HG02678 (cell line): ENCODE data around the gene SCN3B.

Source experiments
- ATAC-seq: cut with Tn5 transposase; IDR thresholded peaks from one replicate; pipeline ENCODE4 v1.9.1; 2021; ENCODE audit warnings: mild to moderate bottlenecking, moderate library complexity; ENCODE audit not compliant: unreplicated experiment

SCN3B gene, protein sequence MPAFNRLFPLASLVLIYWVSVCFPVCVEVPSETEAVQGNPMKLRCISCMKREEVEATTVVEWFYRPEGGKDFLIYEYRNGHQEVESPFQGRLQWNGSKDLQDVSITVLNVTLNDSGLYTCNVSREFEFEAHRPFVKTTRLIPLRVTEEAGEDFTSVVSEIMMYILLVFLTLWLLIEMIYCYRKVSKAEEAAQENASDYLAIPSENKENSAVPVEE

DNA sequence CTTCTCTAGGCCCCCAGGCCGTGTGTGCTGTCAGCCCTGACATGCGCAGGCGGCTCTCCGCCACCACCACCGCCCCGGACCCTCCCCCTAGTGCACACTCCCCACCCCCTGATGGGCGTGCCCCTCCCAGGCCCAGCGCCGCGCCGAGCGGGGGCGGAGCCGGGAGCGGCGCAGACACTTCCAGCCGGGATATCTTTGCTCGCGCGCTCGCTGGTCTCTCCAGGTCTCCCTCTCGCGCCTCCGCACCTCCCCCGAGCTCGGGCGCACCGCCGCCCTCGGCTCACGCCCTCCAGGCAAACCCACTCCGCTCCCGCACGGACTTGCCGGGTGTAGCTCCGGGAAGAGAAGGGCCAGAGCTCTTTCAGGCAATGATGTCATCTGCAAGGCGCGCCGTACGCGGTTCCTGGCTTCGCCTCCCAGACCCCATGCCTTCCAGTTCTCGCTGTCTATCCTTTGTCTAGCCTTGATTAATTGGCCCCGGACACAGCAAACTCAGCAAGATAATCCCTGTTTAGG is at the start of gene SCN3B:
SCN3B (minus strand) TSS at position 59 of the 516 bp plus-strand sequence. CDS start 823 bp downstream, outside the sequence.
- ATAC-seq = peak; percentile 41

DNA sequence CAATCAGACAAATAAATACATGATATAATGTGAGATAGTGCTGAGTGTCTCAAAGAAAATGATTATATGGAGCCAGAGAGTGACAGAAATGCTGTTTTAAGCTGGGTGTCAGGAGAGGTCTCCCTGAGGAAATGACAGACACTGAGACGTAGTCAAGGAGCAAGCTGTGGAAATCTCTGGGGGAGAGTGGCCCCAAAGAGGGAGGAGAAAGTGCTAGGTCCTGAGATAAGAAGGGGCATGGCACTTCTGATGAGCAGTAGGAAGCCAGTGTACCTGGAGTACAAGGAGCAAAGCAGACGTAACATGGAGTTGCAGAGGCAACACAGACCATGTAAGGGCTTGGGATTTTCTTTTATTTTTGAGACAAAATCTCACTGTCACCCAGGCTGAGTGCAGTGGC is 48.3 kb upstream of the SCN3B start:
- ATAC-seq = no peak

DNA sequence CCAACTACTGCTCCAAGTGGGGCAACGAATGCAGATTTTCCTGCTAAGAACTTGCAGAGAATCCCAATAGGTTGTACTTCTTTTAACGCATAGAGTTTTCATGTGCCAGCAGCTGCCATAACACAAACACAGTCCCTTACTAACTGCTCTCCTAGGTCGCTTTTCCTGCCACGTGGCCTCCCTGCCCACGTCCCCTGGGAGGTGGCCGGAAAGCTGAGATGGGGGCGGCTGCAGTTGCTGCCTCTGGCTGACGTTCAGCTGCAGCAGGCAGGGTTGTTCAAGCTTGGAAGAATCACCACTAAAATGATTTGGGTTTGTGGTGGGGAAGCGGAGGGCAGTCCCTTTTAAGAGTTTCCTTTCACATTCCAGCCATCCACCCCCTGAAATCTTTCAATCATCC is 47.7 kb upstream of the SCN3B start:
- ATAC-seq = no peak

DNA sequence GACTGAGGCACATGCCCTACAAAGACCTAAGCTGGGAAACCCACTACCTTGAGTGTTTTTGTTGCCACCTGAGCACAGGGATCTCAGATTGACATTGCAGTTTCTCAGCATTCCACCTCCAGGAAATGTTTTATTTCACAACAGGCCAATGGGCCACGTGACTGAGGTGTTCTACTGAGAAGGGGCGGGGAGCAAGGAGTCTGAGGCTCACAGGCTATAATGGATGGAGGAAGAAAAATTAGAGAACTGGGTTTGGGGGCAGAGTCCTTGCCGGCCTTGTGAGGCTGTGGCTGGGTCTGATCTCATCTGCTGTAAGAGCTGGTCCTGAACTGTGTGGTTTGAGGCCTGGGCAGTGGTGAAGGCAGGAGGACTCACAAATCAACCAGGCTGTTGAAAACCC is 46.3 kb upstream of the SCN3B start:
- no peak for ATAC-seq

DNA sequence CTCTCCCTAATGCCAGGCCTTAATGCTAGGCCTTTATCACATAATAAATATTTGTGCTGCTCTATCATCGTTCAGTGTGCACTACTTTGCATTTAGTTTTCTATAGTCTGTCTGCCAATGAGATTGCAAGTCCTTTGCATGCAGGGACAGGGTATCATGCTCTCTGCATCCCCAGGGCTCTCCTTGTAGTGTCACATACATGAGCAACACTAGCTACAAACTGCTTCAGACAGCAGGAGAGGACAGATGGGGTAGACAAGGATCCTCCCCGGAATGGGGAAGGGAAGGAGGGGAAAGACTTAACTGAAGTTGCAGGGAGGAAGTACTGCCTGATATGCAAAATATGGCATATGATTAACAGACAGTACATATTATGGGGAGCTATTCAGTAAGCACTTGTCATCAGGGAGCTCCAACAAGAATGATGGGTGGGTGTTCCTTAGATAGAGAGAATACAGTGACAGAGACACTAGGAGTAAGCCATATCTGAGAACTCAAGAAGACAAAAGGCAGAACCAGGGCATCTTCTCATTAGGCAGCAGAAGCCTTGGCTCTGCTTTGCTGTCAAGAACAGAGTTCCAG is 44.2 kb upstream of the SCN3B start:
- no peak for ATAC-seq

DNA sequence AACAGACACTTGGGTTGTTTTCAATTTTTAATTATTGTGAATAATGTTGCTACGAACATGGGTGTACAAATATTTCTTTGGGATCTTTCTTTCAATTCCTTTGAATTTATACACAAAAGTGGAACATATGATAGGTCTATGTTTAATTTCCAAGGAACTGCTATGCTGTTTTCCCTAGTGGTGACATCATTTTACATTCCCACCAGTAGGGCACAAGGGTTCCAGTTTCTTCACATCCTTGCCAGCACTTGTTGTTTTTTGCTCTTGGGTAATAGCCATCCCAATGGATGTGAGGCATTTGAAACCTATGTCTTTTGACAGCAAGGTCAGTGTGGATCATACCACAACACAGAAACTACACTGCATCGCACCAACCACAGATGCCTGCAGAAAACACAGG is 41.8 kb upstream of the SCN3B start:
- no peak for ATAC-seq

DNA sequence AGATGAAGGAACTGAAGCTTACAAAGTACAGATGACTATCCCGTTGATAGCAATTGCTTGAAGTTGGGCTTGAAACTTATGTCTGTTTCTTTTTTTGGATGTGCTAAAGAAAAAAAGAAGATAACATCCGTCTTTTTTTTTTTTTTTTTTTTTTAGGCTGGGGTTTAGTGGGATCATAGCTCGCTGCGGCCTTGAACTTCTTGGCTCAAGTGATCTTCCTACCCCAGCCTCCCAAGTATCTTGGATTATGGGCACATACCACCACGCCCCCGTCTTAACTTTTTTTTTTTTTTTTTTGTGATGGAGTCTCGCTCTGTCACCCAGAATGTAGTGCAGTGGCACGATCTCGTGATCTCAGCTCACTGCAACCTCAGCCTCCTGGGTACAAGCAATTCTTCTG is 40.8 kb upstream of the SCN3B start:
- no peak for ATAC-seq

DNA sequence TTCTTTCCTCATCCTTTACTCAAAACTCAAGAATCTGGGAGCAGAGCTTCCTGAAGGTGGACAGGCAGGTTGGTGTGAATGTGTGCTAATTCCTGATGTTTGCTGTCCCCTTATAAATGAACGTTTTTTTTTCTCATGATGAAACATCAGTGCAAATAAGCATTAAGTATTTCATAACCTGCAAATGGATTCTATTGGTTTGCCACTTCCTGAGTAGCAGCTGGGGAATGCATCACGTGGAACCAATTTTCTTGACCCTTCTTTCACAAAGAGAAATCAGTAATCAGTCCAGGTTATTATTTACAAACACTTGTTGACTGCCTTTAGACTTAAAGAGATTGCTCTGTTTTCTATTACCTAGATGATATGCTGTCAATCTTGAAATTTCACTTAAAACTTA is 40.1 kb upstream of the SCN3B start:
- no peak for ATAC-seq

DNA sequence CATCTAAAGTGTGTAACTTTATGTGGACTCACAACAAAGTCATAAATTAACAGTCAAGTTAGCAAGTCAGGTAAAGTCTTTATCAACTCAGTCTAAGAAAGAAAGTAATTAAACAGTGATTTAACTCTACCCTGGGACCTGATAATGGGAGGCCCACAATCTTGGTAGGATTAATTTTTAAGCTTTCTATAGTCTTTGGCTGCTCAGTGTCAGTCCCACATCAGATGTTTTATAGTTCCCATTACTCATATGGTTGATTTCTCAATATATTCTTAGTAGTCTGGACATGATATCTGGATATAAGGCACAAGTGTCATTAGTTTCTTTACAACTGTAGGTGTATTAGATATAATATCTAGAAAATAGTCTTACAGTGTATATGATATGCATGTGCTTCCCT is 38.5 kb upstream of the SCN3B start:
- ATAC-seq = no peak

DNA sequence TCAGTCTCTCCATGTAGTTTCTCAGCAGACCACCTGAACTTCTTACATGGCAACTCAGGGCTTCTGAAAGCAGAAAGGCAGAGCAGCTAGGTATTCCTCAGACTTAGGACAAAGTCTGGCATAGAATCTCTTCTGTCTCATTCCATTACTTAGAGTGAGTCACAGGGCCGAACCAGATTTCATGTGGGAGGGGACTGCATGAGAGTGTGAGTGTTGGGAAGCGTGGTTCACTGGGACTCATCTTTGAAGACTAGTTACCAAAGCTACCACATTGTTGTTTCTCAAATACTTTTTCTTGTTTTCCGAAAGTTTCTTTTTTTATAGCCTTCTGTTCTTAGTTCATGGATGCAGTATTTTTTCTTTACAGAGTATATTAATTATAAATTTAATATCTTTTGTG is 36.1 kb upstream of the SCN3B start:
- no peak for ATAC-seq

DNA sequence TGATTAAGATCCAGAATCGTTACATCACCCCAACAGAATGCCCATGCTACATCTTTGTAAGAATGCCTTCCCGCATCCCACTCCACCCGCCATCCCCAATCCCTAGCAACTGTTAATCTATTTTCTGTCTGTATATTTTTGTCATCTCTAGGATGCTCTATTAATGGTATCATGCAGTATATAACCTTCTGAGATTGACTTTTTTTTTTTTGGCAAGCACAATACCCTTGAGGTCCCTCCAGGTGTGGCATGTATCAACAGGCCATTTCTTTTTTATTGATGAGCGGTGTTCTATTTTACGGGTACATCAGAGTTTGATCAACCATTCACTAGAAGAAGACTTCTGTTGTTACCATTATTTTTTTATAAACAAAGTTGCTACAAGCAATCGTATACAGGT is 30.2 kb upstream of the SCN3B start:
- ATAC-seq = no peak

DNA sequence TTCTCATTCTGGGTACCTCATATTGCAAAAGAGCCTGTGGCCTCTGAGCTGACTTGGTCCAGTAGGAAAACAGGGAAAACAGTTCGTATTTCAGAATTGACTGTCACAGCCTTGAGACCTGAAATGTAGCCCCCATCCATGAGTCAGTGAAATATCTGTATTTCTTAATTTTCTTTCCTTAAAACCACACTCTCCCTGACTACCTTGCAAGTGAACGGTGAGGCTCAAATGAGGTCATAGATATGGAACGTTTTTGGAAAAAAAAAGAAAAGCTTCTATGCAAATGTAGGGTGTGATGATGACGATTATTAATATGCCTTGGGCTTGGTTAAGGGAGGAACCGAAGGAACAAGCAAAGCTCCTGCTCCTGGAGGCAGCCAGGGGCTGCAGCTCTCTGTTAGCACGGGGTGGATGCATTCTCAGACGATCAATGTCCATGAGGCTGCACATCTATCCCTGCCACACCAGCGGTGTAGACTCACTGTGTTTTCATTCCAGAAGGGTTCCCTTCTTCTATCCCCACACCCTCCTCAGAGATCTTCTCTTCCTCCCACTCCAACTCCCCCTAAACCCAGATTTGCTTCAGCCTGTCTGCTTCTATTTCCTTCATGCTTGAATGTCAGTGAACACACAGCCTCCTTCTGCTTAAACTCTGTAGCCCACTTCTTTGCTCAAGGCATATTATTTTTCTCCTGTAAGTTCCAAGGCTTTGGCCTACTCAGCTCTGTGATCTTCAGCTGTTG is 29.2 kb upstream of the SCN3B start:
- ATAC-seq = no peak

DNA sequence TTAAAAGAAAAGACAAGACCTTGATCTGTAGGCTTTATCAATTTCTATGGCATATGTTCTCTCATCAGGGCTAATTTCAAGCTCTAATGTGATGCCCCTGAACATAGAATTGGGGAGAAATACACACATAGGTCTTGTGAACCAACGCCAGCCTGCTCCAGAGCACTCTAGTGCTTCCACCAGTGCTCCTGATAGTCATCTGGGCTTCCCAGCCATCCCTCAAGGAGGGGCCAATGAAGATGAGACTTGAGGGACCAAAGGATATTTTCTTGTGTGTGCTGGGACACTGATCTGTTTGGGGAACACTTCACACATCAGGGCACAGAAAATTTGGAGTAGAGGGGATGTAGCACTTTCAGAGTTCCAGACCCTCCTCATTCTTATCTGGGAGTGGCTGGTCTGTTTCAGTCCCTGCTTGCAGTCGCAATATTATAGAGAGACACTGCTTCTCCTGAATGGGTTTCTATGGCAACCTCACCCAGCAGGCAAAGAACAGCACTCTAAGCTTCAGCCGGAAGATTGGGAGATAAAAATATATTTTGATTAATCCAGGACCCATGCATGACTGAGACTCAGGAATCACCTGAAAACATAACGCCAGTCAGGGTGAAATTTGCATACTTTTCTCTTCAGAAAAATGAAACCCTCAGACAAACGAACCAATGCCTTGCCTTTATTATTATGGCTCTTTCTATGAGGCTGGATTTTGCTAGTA is 28.4 kb upstream of the SCN3B start:
- no peak for ATAC-seq

DNA sequence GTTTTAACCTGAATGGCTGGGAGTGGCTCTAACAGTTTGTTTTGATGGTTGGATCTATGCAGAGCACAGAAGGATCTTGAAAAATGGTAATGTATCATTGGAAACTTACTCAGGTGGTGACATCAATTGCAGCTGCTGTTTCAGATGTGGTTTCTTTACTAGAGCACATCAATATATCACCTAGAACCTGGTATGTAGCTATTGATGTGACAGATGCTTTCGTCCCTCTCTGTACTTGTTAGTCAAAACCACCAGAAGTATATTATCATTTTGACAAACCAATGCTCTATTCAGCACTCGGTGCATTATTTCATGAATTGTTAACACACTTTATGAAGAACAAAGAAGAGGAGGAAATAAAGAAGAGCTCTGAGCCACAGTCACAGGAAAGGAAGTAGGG is 26.6 kb upstream of the SCN3B start:
- ATAC-seq = no peak

DNA sequence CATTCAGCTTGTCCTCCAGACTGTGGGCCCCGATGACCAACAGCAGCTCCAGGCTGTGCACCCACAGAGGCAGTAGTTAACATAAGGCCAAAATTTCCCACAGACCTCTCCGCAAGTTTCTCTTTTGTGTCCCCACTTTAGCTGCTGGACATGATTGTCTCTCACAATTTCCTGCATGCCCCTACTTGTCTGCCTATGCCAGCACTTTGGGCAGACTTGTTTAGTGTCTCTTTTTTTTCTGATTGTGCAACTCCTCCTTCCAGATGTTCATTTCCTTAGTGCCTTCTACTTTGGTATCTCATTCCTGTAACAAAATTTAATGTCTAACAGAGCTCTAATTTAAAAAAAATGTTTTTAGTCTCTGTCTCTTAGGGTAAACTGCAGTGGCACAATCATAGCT is 23.8 kb upstream of the SCN3B start:
- no peak for ATAC-seq

DNA sequence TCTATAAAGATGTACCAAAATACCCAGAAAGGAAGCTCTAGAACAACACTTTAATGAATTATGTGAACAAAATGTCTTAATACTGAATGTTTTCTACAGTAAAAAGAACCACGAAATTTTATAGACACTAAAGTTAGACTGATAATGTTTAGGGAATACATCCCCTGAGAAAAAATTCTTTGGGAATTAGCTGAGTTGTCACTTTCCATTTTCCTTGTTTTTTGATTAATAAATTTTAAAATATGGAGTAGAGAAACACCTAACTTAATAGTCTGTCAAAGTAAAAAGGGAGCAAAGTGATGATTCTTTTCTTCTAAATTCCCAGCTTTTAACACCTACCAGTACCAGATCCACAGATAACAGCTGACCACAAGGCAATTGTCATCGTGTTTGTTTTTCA is 23.1 kb upstream of the SCN3B start:
- ATAC-seq = no peak

DNA sequence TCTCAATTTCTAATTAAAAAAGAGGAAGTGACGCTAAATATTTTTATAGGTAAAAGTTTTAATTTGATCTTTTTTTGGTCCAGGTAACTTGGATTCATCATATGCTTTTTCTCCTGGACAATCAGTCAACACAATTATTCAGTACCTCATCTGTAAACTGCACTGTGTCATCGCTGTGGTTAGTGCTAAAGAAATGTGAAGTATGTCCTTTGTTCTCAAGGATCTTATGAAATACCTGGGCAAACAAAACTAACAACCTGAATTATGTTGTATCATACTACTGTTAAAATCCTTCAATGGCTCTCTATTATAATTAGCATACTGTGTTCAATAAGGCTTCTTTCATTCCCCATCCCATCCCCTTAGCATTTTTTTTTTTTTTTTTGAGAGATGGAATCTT is 19.9 kb upstream of the SCN3B start:
- ATAC-seq = no peak

DNA sequence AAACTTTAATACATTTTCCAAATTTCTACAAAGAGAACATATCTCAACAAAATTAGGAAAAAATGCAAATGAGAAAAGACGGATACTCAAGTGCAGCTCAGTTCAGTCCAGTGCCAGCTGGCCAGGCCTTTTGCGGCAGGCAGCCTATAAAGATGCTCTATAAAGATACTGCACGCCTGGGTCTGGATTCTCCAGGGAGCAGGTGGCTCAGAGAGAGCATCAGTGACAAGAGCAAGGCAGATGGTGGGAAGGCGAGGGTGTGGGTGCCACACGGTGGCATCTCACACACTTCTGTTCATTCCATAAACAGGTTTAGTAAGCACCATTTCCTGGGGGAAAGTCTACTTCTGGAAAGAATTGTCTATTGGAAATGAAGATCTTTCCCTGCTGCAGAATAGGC is 18.1 kb upstream of the SCN3B start:
- no peak for ATAC-seq

DNA sequence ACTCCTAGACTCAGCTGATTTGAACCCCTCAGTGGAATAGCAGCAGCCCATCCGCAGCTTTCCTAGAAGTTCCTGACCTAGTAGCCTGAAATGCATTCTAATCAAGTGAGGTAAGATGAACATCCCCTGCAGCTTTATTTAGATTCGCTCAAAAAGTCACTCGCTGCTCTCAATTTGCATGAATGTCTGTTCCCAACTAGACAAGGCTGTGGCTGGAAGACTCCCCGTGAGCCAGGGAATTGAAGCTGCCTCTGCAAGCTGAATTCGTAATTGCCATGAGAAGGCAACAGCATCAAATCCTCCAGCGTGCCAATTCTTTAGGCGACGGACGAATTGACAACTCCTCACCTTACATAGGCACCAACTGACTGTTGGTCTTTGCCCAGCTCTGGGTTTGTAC is 17.1 kb upstream of the SCN3B start:
- ATAC-seq = no peak

DNA sequence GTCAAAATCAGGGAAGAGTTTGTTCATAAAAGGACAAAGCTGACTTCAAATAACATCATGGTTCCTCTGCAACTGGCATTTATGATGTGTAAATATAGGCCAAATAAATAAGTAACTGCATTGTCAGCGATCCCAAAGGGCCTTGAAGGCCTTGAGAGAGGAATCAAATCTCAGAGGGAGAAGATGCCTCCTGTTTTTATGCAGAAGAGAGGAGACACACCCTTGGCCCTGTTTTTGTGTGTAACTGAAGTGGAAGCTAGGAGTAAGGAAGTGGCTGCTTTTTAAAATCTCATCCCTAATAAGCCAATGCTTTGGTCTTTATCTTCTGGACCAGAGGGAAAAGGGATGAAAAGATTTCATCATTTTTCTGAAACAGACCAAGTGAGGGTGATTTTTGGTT is 15.7 kb upstream of the SCN3B start:
- ATAC-seq = no peak

DNA sequence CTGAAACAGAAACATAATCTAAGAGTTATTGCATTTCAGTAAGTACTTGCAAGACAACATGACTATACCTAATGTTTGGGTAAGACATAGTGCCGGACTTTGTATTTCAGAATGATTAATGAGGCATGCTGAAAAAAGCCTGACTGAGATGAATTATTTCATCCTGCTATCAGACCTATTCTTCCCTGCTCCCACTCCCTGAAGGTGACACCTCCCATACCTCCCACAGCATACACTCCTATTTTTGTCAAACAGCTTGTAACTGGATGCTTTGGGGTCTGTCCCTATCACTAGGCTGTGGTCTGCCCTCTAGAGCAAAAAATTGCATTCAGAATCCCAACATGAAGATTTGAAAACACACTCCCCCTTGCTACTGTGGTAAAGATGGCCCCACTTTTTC is 10.9 kb upstream of the SCN3B start:
- no peak for ATAC-seq

DNA sequence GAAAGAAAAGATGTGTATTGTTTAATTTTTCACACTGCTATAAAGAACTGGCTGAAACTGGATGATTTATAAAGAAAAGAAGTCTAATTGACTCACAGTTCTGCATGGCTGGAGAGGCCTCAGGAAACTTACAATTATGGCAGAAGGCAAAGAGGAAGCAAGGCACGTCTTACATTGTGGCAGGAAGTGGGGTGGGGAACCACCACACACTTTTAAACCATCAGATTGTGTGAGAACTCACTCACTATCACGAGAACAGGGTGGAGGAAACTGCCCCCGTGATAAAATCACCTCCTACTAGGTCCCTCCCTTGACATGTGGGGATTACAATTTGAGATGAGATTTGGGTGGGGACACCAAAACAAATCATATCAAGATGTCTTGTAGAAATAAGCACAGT is 5.5 kb upstream of the SCN3B start:
- ATAC-seq = peak; percentile 49
